ENCODE results near the gene IFITM10.

The IFITM10 gene

GRCh38 chr11:1762537-1763302 lies 12.3 kb upstream of the IFITM10 start:
- DNase-seq: no peak

- no peak for DNase-seq
Measured at GRCh38 chr11:1761857-1762536, 11.6 kb upstream of the IFITM10 start.

GRCh38 chr11:1761110-1761856 lies 10.9 kb upstream of the IFITM10 start:
- DNase-seq: no peak

- no peak for DNase-seq
Measured at GRCh38 chr11:1760351-1761109, 10.1 kb upstream of the IFITM10 start.

GRCh38 chr11:1759851-1760220 lies 9.4 kb upstream of the IFITM10 start:
- no peak for DNase-seq

- no peak for DNase-seq
Measured at GRCh38 chr11:1759151-1759850, 8.9 kb upstream of the IFITM10 start.

- DNase-seq: no peak
Measured at GRCh38 chr11:1758611-1759150, 8.3 kb upstream of the IFITM10 start.

GRCh38 chr11:1757861-1758610 lies 7.6 kb upstream of the IFITM10 start:
- no peak for DNase-seq

GRCh38 chr11:1756791-1757771 lies 6.7 kb upstream of the IFITM10 start:
- no peak for DNase-seq

- no peak for DNase-seq
Measured at GRCh38 chr11:1755692-1756561, 5.5 kb upstream of the IFITM10 start.

- no peak for DNase-seq
Measured at GRCh38 chr11:1755344-1755691, 4.9 kb upstream of the IFITM10 start.

- no peak for DNase-seq
Measured at GRCh38 chr11:1754376-1755150, 4.2 kb upstream of the IFITM10 start.

- no peak for DNase-seq
Measured at GRCh38 chr11:1753929-1754305, 3.5 kb upstream of the IFITM10 start.

GRCh38 chr11:1753229-1753928 lies 3.0 kb upstream of the IFITM10 start:
- no peak for DNase-seq

GRCh38 chr11:1752907-1753228 lies 2.5 kb upstream of the IFITM10 start:
- DNase-seq: no peak

- DNase-seq: no peak
Measured at GRCh38 chr11:1751999-1752906, 1.9 kb upstream of the IFITM10 start.

GRCh38 chr11:1751531-1751921 lies 1.1 kb upstream of the IFITM10 start:
- no peak for DNase-seq

Data from effector CD4-positive, alpha-beta T cell (primary cell).